ENCODE results near the gene ZNF219.

ZNF219 gene

DNA sequence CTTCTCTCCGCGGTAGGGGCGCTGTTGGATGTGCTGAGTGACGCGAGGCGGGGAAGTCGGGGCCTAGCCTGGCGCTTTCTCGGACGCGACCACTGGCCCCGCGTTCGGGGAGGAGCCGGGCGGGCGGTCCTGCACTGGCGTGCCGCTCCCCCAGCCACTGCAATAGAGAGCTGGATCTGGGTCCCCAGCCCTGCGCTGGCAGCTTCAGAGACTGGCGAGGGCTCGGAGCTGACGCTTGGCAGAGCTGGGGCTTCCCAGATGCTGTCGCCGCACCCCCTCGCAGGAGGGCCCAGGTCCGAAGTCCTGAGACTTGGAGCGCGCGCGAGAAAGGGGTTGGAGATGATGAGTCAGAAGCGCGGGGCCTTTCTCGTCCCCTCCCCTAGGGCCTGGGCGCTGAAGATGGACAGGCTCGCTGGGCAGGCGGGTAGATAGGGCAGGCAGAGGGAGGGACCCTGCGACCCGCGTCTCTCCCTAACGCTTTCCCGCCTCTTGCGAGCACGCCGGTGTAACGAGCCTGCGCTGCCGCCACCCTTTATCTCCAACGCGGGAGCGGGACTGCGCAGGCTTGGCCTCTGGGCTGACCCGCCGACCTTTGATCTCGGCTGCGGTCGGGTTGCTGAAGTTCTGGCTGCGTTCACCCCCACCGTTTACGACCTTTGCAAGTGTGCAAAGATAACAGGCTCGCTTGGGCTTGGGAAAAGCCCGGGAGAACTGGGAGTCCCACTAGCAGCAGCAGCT is 5.4 kb upstream of the ZNF219 start:
- peak; percentile 97 for DNase-seq
- in situ Hi-C loops (cut with MboI; ENCODE audit: low pct_unique_long_range_greater_than_20kb, low sequenced_read_pairs), result no loop called here

- no peak for DNase-seq
- in situ Hi-C loops (cut with MboI; ENCODE audit: low pct_unique_long_range_greater_than_20kb, low sequenced_read_pairs), result no loop called here
These were observed 4.9 kb upstream of the ZNF219 start for GRCh38 chr14:21103411-21103709.

DNA sequence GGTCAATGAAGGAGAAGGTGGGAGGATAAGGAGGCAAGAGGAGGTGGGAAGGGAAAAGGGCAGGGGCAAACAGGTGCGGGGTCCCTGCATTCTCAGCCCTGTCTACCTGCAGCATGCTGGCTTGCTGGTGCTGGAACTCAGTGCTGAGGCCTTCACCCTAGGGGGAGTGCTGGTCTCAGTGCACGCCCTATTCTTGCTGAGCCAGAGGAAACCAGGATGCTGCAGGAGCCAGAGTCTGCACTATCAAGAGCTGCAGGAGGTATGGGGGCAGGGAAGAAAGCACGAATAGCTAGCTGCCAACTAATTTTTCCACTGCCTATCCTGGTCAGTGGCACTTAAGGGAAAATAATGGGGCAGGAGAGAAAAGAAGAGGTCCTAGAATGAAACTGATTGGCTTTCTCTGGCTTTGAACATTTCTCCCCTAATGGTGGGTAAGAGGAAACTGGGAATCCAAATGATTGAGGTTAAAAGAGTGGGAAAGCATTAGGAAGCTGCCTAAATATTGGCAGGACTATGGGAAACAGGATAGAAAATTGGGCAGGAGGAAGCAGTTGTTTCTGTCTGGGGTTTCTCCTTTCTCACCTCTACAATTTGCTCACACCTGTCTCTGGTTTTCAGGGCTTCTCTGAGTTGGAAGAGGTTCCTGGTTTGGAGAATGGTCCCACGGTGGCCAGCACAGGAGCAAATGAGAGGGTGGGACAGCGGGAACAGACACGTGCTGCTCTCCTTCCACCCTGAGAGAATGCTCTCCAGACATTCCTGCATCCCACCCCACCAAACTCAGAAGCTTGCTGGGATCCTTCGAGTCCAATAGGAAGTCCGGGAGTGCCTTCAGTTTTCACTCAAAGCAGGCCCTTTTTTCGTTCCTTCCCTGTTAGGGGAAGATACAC is 4.3 kb upstream of the ZNF219 start:
- DNase-seq, result no peak
- in situ Hi-C loops (cut with MboI; ENCODE audit: low pct_unique_long_range_greater_than_20kb, low sequenced_read_pairs), result no loop called here

GRCh38 chr14:21101802-21102413 is 3.5 kb upstream of the ZNF219 start:
- in situ Hi-C loops (cut with MboI; ENCODE audit: low pct_unique_long_range_greater_than_20kb, low sequenced_read_pairs), result no loop called here
- no peak for DNase-seq

GRCh38 chr14:21100931-21101330 is 2.5 kb upstream of the ZNF219 start, which contains the start of gene TMEM253:
TMEM253 (plus strand) TSS chr14:21101066; CDS start chr14:21101344, 278 bp downstream.
- DNase-seq, result no peak
- in situ Hi-C loops (cut with MboI; ENCODE audit: low pct_unique_long_range_greater_than_20kb, low sequenced_read_pairs), result no loop called here

- in situ Hi-C loops (cut with MboI; ENCODE audit: low pct_unique_long_range_greater_than_20kb, low sequenced_read_pairs), result no loop called here
- DNase-seq, result no peak
These were observed 1.1 kb upstream of the ZNF219 start for GRCh38 chr14:21099596-21099985.

GRCh38 chr14:21098892-21099595 is 589 bp upstream of the ZNF219 start:
- in situ Hi-C loops (cut with MboI; ENCODE audit: low pct_unique_long_range_greater_than_20kb, low sequenced_read_pairs), result no loop called here
- DNase-seq, result no peak

DNA sequence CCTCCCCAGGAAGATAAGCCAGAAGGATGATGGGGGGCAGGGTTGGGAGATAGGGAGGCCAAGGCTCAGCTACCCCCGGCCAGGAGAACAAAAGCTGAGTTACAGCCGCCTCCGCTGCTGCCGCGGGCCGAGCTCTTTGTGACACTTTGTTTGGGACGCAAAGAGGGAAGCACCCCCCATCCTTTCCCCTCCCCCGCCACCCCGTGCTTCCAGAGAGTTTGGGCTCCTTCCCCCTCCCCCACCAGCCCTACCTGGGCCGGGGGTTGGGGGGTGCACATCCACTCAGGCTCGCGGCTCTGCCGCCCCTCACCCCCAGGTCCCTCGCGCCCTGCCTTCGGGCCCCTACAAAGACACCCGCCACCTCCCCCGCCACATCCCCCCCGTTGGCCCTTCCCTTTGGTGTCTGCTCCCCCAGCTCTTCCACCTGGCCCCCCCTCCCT is 799 bp downstream of the ZNF219 start:
- in situ Hi-C loops (cut with MboI; ENCODE audit: low pct_unique_long_range_greater_than_20kb, low sequenced_read_pairs), result no loop called here
- DNase-seq, result no peak

DNA sequence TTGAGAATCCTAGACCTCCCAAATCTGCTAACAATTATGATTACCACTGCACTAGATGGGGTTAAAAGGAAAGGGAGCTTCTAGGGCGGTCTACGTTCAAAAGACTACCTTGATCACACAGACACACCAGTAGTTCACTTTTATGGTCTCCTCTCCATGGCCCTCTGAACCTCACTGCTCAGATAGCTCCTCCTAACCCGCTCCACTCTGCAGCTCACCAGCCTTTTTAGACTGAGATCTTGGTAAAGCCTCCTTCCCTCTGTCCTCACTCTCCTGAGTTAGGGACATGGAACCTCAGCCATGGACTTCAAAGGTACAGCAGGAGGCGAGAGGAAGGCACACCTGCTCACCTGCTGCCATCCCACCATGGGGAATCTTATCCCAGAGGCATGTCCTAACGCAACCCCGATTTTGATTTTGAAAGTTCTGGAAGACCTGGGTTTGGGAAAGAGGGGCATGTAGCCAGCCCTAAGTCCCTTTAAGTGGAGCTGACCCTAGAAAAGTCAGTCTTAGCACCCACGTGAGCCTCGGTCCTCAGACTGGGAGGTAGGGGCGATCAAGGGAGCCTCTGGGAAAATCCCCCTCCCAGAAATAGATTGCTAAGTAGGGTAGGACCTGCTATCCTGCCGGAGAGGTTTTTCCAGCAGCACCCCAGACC is 1.3 kb downstream of the ZNF219 start:
- no peak for DNase-seq
- in situ Hi-C loops (cut with MboI; ENCODE audit: low pct_unique_long_range_greater_than_20kb, low sequenced_read_pairs), result no loop called here

GRCh38 chr14:21096438-21096837 is 2.0 kb downstream of the ZNF219 start:
- in situ Hi-C loops (cut with MboI; ENCODE audit: low pct_unique_long_range_greater_than_20kb, low sequenced_read_pairs), result no loop called here
- no peak for DNase-seq

DNA sequence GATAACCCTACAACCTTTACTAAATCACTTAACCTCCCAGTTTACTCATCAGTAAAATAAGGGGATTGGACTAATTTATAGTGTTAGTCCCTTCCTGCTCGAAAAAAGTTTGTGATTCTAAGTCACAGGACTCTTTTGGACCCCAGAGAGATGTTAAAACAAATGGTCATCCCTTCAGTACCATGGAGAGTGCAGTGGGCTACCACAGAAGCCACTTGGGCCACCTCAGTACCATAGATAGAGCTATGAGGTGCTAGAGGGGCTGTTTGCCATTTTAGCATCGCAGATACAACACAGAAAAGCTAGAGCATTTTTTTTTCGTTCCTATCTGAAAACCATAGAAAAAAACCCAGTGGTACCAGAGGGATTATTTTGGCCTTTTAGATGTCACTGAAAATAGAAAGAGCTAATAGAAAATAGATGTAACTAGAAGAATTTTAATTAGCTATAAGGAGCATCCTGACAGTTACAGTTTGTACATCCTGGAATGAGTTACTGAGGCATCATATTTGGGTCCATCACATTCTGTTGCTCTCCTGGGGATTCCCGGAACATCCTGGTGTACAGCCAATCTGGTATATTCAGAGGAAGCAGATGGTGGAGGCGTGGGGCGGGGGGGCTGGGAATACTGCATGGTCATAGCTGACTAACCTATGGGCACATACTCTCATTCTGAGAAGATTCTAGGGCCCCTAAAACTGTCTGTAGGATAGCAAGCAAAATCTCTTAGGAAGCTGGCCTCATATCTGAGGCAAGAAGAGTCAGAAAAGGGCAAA is 2.8 kb downstream of the ZNF219 start:
- in situ Hi-C loops (cut with MboI; ENCODE audit: low pct_unique_long_range_greater_than_20kb, low sequenced_read_pairs), result no loop called here
- no peak for DNase-seq

DNA sequence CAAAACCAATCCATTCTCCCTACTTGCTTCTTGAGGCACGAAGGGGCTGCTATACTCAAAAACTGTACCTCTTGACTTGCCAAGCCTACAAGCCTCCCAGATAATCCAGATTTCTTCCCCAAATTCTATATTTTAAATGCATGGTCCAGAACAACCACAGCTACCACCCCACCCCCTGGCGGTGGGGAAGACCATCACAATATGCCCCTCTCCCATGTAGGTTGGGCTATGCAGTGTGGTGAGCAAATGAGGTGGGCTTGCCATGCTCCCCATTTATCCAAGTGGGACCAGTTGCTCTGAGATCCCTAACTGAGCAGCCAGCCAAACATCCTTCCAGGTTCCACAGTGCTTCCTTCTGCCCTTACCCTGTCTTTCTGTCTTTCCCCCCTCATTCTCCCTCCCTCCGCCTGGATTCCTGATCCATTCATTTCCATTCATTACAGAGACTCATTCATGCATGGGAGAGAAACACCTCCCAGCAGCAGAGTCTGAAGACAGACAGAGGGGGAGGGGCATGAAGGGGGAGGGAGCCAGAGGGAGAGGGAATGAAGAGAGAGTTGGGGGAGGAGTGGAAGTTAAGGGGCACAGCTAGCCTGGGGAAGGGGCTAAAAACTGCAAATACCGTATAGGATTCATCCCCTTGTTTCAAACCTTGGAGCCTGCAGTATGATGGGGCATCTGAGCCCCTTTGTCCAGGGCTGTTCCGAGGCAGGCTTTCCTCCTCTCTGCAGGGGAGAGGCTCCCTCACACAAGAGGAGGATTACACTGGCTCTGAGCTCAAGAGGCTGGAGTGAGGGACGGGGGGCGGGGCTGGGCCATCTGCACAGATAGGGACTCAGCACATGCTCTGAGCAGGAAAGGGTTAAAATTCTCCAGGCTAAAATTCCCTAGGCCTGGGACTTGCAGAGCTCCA is 4.4 kb downstream of the ZNF219 start:
- in situ Hi-C loops (cut with MboI; ENCODE audit: low pct_unique_long_range_greater_than_20kb, low sequenced_read_pairs), result no loop called here
- no peak for DNase-seq

DNA sequence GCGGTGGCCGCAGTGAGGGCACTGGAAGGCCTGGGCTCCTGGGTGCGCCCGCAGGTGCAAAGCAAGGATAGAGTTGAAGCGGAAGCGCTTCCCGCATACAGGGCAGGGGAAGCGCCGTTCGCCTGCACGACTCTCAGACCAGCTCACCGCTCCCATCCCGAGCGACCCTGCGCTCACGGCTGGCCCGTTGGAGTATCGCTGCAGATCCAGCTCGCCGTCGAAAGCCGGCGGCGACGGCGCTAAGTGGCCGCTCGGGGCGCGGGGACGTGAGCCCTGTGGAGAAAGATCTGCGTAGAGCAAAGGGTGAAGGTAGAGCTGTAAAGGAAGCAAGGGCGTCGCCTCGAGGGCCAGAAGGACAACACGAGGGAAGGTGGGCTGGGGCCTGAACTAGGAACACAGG is 5.4 kb downstream of the ZNF219 start:
- in situ Hi-C loops (cut with MboI; ENCODE audit: low pct_unique_long_range_greater_than_20kb, low sequenced_read_pairs), result no loop called here
- DNase-seq, result no peak

DNA sequence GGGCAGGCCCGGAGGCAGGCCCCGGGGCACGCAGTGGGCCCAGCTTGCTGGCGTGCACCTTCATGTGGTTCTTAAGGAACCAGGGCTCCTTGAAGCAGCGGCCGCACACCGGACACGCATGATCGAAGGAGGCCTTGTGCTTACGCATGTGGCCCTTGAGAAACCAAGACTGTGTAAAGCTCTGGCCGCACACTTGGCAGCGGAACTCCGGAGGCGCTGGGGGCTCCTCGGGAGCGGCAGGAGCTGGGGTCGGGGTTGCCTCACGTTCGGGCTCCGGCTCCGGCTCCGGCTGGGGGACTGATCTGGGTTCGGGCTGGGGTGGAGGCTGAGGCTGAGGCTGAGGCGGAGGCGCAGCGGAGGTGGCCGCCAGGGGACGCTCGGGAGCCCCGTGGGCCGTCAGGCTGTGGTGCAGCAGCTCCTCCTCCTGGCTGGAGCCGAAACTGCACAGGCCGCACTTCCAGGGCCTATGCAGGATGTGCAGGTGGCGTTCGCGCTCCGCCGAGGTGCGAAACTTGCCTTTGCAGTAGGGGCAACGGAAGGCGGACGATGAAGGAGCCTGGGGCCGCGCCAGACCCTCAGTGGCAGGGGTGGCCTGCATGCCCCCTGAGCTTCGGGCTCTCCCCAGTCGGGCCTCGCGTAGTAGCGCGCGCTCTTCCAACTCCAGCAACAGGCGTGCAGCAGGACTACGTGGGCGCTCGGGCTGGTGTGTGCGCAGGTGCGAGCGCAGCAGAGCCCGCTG is 6.0 kb downstream of the ZNF219 start:
- DNase-seq, result peak; percentile 87
- in situ Hi-C loops (cut with MboI; ENCODE audit: low pct_unique_long_range_greater_than_20kb, low sequenced_read_pairs), result no loop called here

- no peak for DNase-seq
- in situ Hi-C loops (cut with MboI; ENCODE audit: low pct_unique_long_range_greater_than_20kb, low sequenced_read_pairs), result no loop called here
These were observed 6.6 kb downstream of the ZNF219 start for GRCh38 chr14:21091821-21092272.

DNA sequence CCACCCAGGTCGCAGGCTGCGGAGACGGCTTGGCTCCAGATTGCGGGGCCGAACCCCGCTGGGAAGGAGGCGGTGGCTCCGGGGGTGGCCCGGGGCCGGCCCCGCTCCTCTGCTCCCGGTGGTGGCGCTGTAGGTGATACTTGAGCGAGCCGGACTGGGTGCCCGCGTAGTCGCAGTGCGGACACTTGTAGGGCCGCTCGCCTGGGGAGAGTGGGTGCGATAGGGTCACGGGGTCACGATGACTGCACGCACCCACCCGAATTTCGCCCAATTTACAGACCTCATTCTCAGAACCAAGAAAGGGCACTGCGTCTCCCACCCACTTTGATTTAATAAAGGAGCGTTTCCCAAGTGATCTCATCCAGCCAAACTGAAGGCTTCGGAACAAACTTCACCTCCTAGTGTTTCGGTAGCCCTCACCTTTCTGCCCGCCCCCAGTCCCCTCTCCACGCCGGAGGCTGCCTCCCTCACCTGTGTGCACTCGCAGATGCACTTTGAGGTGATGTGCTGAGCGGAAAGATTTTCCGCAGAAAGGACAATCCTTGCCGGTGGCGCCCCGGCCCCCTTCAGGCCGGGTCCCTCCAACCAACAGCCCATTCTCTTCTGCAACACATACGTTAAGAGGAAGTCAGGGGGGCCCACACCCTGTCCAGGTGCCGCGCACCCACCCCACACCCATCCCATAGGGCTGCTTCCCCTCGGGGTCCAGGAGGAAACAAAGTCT is 7.4 kb downstream of the ZNF219 start:
- DNase-seq, result no peak
- in situ Hi-C loops (cut with MboI; ENCODE audit: low pct_unique_long_range_greater_than_20kb, low sequenced_read_pairs), result no loop called here
